Measurements from ENCODE around the gene PHTF2. TPM values are rescaled to one million over a fixed set of nuclear protein-coding genes. Genes with fewer than 3 reads are reported as not detected.

Gene PHTF2
- total and polyA plus RNA-seq, 2 of the 4 experiments (the other 2 are of a cell fraction): 28.3 to 69.9 TPM

GRCh38 chr7:77782383-77782782 lies 16.2 kb upstream of the PHTF2 start:
- CTCF ChIA-PET: no interaction called here

More at GRCh38 chr7:77782383-77782782, 16.2 kb upstream of the PHTF2 start:
- H4K8ac ChIP-seq (ENCODE audit: low read depth in 2 of 2, low read length in 2 of 2): no peak overlapping the region
- no peak overlapping the region for H2AK9ac ChIP-seq (replicated peaks; ENCODE audit: low read depth, low read length, poor library complexity)
- POLR2A ChIA-PET (ENCODE audit: unreplicated experiment): interaction anchor here (0.9 kb wide), 1 partner anchor 12 kb away, joined by 3 read pairs; no protein-coding TSS in a partner anchor
- no peak overlapping the region for H3K4me3 ChIP-seq (ENCODE audit: insufficient read depth, low read depth, low read length)
- no peak overlapping the region for H3K14ac ChIP-seq (replicated peaks; ENCODE audit: low read depth, low read length)
- no peak for DNase-seq
- no peak overlapping the region for H2AFZ ChIP-seq (replicated peaks; ENCODE audit: low read length, poor library complexity)
- no peaks in the 10 kb centered on the region for H4K20me1 ChIP-seq (ENCODE audit: insufficient read depth, low read length)
- H2BK5ac ChIP-seq (ENCODE audit: low read depth, low read length, poor library complexity, severe bottlenecking): no peak overlapping the region
- WGBS, 2 experiments (ENCODE audit: extremely low coverage in 2 of 2, insufficient read length in 1 of 2): no CpG with 5 or more reads among the region's 4 CpGs
- H3K4ac ChIP-seq (ENCODE audit: low read depth, low read length): no peak overlapping the region
- H4K91ac ChIP-seq (ENCODE audit: insufficient read depth, low read depth, low read length): no peak overlapping the region
- dilution Hi-C loops (cut with HindIII; ENCODE audit: low sequenced_read_pairs, unreplicated experiment): no loop called here
- H3K9ac ChIP-seq (ENCODE audit: low read depth, low read length): no peak overlapping the region
- H3K36me3 ChIP-seq (ENCODE audit: control insufficient read depth, insufficient read depth, low read length): peaks cover 7% of the 10 kb centered on the region
- no peak overlapping the region for H3K18ac ChIP-seq (ENCODE audit: low read depth, low read length)
- TF ChIP-seq MAFK (IDR thresholded peaks at IDR 0.05; ENCODE audit: low read depth, low read length): no peak
- no peak for TF ChIP-seq ELK1 (IDR thresholded peaks at IDR 0.05; ENCODE audit: borderline replicate concordance, low read depth, low read length)
- TF ChIP-seq MXI1 (IDR thresholded peaks at IDR 0.05; ENCODE audit: borderline replicate concordance, low read depth, low read length): no peak
- no peak for TF ChIP-seq FOS (IDR thresholded peaks at IDR 0.05; ENCODE audit: low read depth, low read length)
- no peak for TF ChIP-seq CTCF (conservative IDR thresholded peaks at IDR 0.05; ENCODE audit: low read depth, low read length)
- TF ChIP-seq, protein P1, sequence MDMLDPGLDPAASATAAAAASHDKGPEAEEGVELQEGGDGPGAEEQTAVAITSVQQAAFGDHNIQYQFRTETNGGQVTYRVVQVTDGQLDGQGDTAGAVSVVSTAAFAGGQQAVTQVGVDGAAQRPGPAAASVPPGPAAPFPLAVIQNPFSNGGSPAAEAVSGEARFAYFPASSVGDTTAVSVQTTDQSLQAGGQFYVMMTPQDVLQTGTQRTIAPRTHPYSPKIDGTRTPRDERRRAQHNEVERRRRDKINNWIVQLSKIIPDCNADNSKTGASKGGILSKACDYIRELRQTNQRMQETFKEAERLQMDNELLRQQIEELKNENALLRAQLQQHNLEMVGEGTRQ (IDR thresholded peaks at IDR 0.05; ENCODE audit: low read depth, low read length): no peak
- no peak for TF ChIP-seq CEBPB (IDR thresholded peaks at IDR 0.05; ENCODE audit: low read depth, low read length)
- no peak for TF ChIP-seq RAD21 (IDR thresholded peaks at IDR 0.05; ENCODE audit: low read length)
- no peak for TF ChIP-seq SMC3 (IDR thresholded peaks at IDR 0.05; ENCODE audit: low read depth, low read length)
- no peak for TF ChIP-seq POLR2A (IDR thresholded peaks at IDR 0.05; ENCODE audit: low read depth, low read length)
- TF ChIP-seq RFX5 (IDR thresholded peaks at IDR 0.05; ENCODE audit: low read depth, low read length): no peak
- no peak for TF ChIP-seq NFE2L2 (IDR thresholded peaks at IDR 0.05; ENCODE audit: low read depth, low read length)
- no peak for TF ChIP-seq MAZ (IDR thresholded peaks at IDR 0.05; ENCODE audit: borderline replicate concordance, low read depth, low read length)
- no peak for TF ChIP-seq CHD1 (IDR thresholded peaks at IDR 0.05; ENCODE audit: low read depth, low read length)
- no peak for TF ChIP-seq RCOR1 (IDR thresholded peaks at IDR 0.05; ENCODE audit: insufficient replicate concordance, low read length)
- no peak for TF ChIP-seq BHLHE40 (IDR thresholded peaks at IDR 0.05; ENCODE audit: low read depth, low read length)
- no peak overlapping the region for H3K27ac ChIP-seq (ENCODE audit: insufficient read depth, low read length)
- H2AK5ac ChIP-seq (ENCODE audit: low read depth, low read length): no peak overlapping the region
- peaks cover 5% of the 10 kb centered on the region; the same call in 1 of the 2 replicates for H3K9me3 ChIP-seq (ENCODE audit: control insufficient read depth, insufficient read depth, low read length)
- H3K56ac ChIP-seq (ENCODE audit: extremely low read depth, insufficient read depth, low read length): no peak overlapping the region
- no peak overlapping the region for H3K4me2 ChIP-seq (ENCODE audit: low read depth, low read length)
- no peak overlapping the region for H3K23ac ChIP-seq (ENCODE audit: low read depth, low read length)
- H4K5ac ChIP-seq (ENCODE audit: low read depth, low read length): no peak overlapping the region
- H2BK20ac ChIP-seq (ENCODE audit: low read depth, low read length): no peak overlapping the region
- no peak overlapping the region for H2BK120ac ChIP-seq (ENCODE audit: low read depth, low read length)
- peaks cover 3 to 4% of the 10 kb centered on the region in 2 experiments; a peak in 3 of 4 replicates for H3K79me1 ChIP-seq (ENCODE audit: low read depth in 1 of 2, low read length in 2 of 2)
- peaks cover 2% of the 10 kb centered on the region; the same call in 1 of the 2 replicates for H3K9me1 ChIP-seq (ENCODE audit: insufficient read depth, low read length)
- intact Hi-C loops (cut with micrococcal nuclease): no loop called here
- no TSS peak for BruUV-seq (replicated peaks)
- no peak for ATAC-seq (ENCODE audit: low read depth)
- H3K4me1 ChIP-seq (ENCODE audit: control insufficient read depth, insufficient read depth, low read length): peaks cover 2% of the 10 kb centered on the region; the same call in 1 of the 2 replicates
- H3K27me3 ChIP-seq (ENCODE audit: control insufficient read depth, insufficient read depth, low read length): no peaks in the 10 kb centered on the region
- in situ Hi-C loops (cut with MboI; ENCODE audit: low sequenced_read_pairs): no loop called here
- H2BK15ac ChIP-seq (ENCODE audit: low read depth, low read length): no peak overlapping the region

Measured in IMR-90 (cell line).